NCI-H1930 (cell line): ENCODE data around the gene PCDHA12.
"Not testable (repeated sequence)": the region's sequence is repeated elsewhere in the genome, so short reads cannot be mapped to it uniquely, and the experiment has no call there.

ENCODE experiments used
- DNase-seq, 2 experiments: peaks; one replicate each; lab custom pipeline; 2025; lab: John Stamatoyannopoulos, UW

The PCDHA12 gene

GRCh38 chr5:140875085-140876065 is at the start of gene PCDHA12:
PCDHA12 (plus strand) TSS chr5:140875308; CDS start chr5:140875473, 165 bp downstream.
- DNase-seq = no peak

GRCh38 chr5:140827704-140828361 is 47.3 kb upstream of the PCDHA12 start, which contains the start of gene PCDHA6:
PCDHA6 (plus strand) TSS chr5:140827960; CDS start chr5:140828092, 132 bp downstream.
- no peak for DNase-seq

GRCh38 chr5:140828362-140828737 is 46.8 kb upstream of the PCDHA12 start:
- DNase-seq = no peak

- not testable (repeated sequence) for DNase-seq
Observed at GRCh38 chr5:140829511-140830501, 45.3 kb upstream of the PCDHA12 start.

- no peak for DNase-seq
Observed at GRCh38 chr5:140833993-140834392, 41.1 kb upstream of the PCDHA12 start, which contains the start of gene PCDHA7. PCDHA7 (plus strand) TSS chr5:140834269; CDS start chr5:140834384, 115 bp downstream.

GRCh38 chr5:140834439-140835008 is 40.6 kb upstream of the PCDHA12 start:
- not testable (repeated sequence) for DNase-seq

GRCh38 chr5:140835622-140836510 is 39.2 kb upstream of the PCDHA12 start:
- no peak for DNase-seq

GRCh38 chr5:140840978-140841962 is 33.8 kb upstream of the PCDHA12 start, which contains the start of gene PCDHA8:
PCDHA8 (plus strand) TSS chr5:140841187; CDS start chr5:140841322, 135 bp downstream.
- no peak for DNase-seq

- no peak for DNase-seq
Observed at GRCh38 chr5:140842798-140843733, 32.0 kb upstream of the PCDHA12 start.

- DNase-seq = not testable (repeated sequence)
Observed at GRCh38 chr5:140848139-140849102, 26.7 kb upstream of the PCDHA12 start, which contains the start of gene PCDHA9. PCDHA9 (plus strand) TSS chr5:140848382; CDS start chr5:140848496, 114 bp downstream.

GRCh38 chr5:140849831-140850634 is 25.1 kb upstream of the PCDHA12 start:
- not testable (repeated sequence) for DNase-seq

GRCh38 chr5:140855772-140856674 is 19.1 kb upstream of the PCDHA12 start, which contains the start of gene PCDHA10:
PCDHA10 (plus strand) TSS chr5:140855897; CDS start chr5:140856049, 152 bp downstream.
- peak; percentile 0 to 4 for DNase-seq

GRCh38 chr5:140857177-140857986 is 17.7 kb upstream of the PCDHA12 start:
- DNase-seq = no peak

- DNase-seq = no peak
Observed at GRCh38 chr5:140857987-140858240, 17.2 kb upstream of the PCDHA12 start.
